GM10266 (cell line): ENCODE data around the gene RBP3.
A peak's percentile ranks its signal among the peaks of the same experiment; 100 is the strongest.
"Not testable (repeated sequence)": the region's sequence is repeated elsewhere in the genome, so short reads cannot be mapped to it uniquely, and the experiment has no call there.

Source experiments
- DNase-seq: peaks from one replicate; pipeline ENCODE4 v3.0.0; 2012; ENCODE audit errors: extremely low spot score
- TF ChIP-seq, protein P1 (sequence below): IDR thresholded peaks from 2 replicates; pipeline ENCODE4 v1.5.1; 2012; ENCODE audit warnings: mild to moderate bottlenecking, low read depth; ENCODE audit not compliant: control insufficient read depth, insufficient read depth; ENCODE audit errors: missing control alignments

Gene RBP3

GRCh38 chr10:47381427-47382379 is 33.5 kb downstream of the RBP3 start:
- TF ChIP-seq, protein P1, sequence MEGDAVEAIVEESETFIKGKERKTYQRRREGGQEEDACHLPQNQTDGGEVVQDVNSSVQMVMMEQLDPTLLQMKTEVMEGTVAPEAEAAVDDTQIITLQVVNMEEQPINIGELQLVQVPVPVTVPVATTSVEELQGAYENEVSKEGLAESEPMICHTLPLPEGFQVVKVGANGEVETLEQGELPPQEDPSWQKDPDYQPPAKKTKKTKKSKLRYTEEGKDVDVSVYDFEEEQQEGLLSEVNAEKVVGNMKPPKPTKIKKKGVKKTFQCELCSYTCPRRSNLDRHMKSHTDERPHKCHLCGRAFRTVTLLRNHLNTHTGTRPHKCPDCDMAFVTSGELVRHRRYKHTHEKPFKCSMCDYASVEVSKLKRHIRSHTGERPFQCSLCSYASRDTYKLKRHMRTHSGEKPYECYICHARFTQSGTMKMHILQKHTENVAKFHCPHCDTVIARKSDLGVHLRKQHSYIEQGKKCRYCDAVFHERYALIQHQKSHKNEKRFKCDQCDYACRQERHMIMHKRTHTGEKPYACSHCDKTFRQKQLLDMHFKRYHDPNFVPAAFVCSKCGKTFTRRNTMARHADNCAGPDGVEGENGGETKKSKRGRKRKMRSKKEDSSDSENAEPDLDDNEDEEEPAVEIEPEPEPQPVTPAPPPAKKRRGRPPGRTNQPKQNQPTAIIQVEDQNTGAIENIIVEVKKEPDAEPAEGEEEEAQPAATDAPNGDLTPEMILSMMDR = no peak
- no peak for DNase-seq

GRCh38 chr10:47383261-47384147 is 35.3 kb downstream of the RBP3 start:
- TF ChIP-seq, protein P1 = no peak
- DNase-seq = no peak

GRCh38 chr10:47384148-47384921 is 36.2 kb downstream of the RBP3 start, which contains the start of gene ZNF488:
Gene ZNF488, minus strand, starts transcription at chr10:47384293. Its CDS starts 15,464 bp downstream, at chr10:47368829.
- TF ChIP-seq, protein P1 = peak; percentile 9
- DNase-seq = peak; percentile 91

- DNase-seq = not testable (repeated sequence)
Observed at GRCh38 chr10:47386104-47386503, 37.9 kb downstream of the RBP3 start.

GRCh38 chr10:47388879-47389278 is 40.7 kb downstream of the RBP3 start:
- TF ChIP-seq, protein P1 = no peak
- no peak for DNase-seq

GRCh38 chr10:47389619-47390018 is 41.5 kb downstream of the RBP3 start:
- no peak for DNase-seq
- TF ChIP-seq, protein P1 = no peak

DNA sequence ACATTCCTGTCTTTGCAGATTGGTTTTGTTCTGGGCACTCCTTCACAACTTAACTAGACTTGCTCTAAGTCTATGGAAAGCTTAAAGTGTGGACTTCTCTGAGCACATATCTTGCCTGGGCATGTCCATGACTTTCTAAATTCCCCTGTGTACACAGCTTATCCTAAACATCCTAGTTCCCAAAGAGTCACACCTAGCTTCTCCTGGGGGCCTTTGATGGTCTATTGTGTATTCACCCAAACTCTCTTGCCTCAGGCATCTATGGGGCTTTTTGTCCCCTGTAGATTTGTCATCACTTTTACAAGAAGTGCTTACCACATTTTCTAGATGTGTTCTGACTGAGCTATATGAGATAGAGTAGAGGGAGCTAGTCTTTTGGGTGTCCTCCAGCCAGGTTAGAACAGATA is 48.2 kb downstream of the RBP3 start:
- TF ChIP-seq, protein P1 = no peak
- no peak for DNase-seq
